ENCODE measurements around the gene SH3D19. TPM values are rescaled to one million over a fixed set of nuclear protein-coding genes. Genes with fewer than 3 reads are reported as not detected.

SH3D19 gene
- 13.1 TPM for total RNA-seq

GRCh38 chr4:151325111-151325948 is at the start of gene SH3D19:
TSS of gene SH3D19 (minus strand) at chr4:151325605. CDS start at chr4:151325352, 253 bp downstream.

GRCh38 chr4:151276787-151277562 is 48.4 kb downstream of the SH3D19 start, which contains the start of gene PRSS48:
TSS of gene PRSS48 (plus strand) at chr4:151277161. CDS start at chr4:151277173, 12 bp downstream.

GRCh38 chr4:151099229-151099975 is 226.0 kb downstream of the SH3D19 start, which contains the start of gene RPS3A:
TSS of gene RPS3A (plus strand) at chr4:151099628. CDS start at chr4:151099653, 25 bp downstream.

Small RNA genes within 50 kb of the gene (small RNA-seq; reads per million reads assigned to genes)
- gene AC104819.2 (ENCODE audit: low replicate concordance) (not detected), gene RNU6-1282P (ENCODE audit: low replicate concordance) (not detected), gene SNORD73A (ENCODE audit: low replicate concordance) (not detected), gene SNORD73B (ENCODE audit: low replicate concordance) (1.9 reads per million, percentile 80 among the genes with 10 or more reads in this experiment)

Other genes starting within 250 kb of the SH3D19 start
- gene RPS3A, start 226.0 kb downstream of the SH3D19 start, total RNA-seq, result 2,102 TPM
- not detected for gene PRSS48, start 48.4 kb downstream of the SH3D19 start, total RNA-seq
- gene FHIP1A, start 83.6 kb upstream of the SH3D19 start, total RNA-seq, result 3.8 TPM